H9 (cell line): Measurements from ENCODE around the gene FYCO1. TPM values are rescaled to one million over a fixed set of nuclear protein-coding genes. Genes with fewer than 3 reads are reported as not detected.

ENCODE experiments used
- DNase-seq: peaks from one replicate; pipeline ENCODE4 v3.0.0-alpha.2; 2017
- H2AFZ ChIP-seq: one replicate; pipeline ENCODE4 v1.6.1; 2013; ENCODE audit warnings: mild to moderate bottlenecking, low read length, control low read depth, moderate library complexity
- H2AK5ac ChIP-seq: 2 replicates; pipeline ENCODE4 v1.6.1; 2013; ENCODE audit warnings: low read length, control low read depth, mixed read lengths; ENCODE audit not compliant: insufficient read length
- H2BK120ac ChIP-seq: one replicate; pipeline ENCODE4 v1.6.1; 2013; ENCODE audit warnings: low read depth, mild to moderate bottlenecking, low read length, control low read depth, inconsistent platforms; ENCODE audit not compliant: poor library complexity, severe bottlenecking
- H2BK12ac ChIP-seq: 2 replicates; pipeline ENCODE4 v1.6.1; 2013; ENCODE audit warnings: low read length, control low read depth, mixed read lengths, low read depth; ENCODE audit not compliant: insufficient read length
- H2BK15ac ChIP-seq: 2 replicates; pipeline ENCODE4 v1.6.1; 2013; ENCODE audit warnings: low read depth, low read length, control low read depth
- H2BK20ac ChIP-seq: one replicate; pipeline ENCODE4 v1.6.1; 2013; ENCODE audit warnings: low read depth, mild to moderate bottlenecking, low read length, control low read depth, inconsistent platforms; ENCODE audit not compliant: poor library complexity, severe bottlenecking
- H2BK5ac ChIP-seq: 2 replicates; pipeline ENCODE4 v1.6.1; 2013; ENCODE audit warnings: low read length, control low read depth, mixed read lengths; ENCODE audit not compliant: insufficient read length
- H3K14ac ChIP-seq: 2 replicates; pipeline ENCODE4 v1.6.1; 2013; ENCODE audit warnings: low read length, control low read depth; ENCODE audit not compliant: insufficient read depth
- H3K18ac ChIP-seq: 2 replicates; pipeline ENCODE4 v1.6.1; 2013; ENCODE audit warnings: low read depth, mild to moderate bottlenecking, mixed read lengths, low read length, control low read depth; ENCODE audit not compliant: insufficient read length
- H3K23ac ChIP-seq: 2 replicates; pipeline ENCODE4 v1.6.1; 2013; ENCODE audit warnings: low read length, control low read depth, mixed read lengths, low read depth; ENCODE audit not compliant: insufficient read length
- H3K23me2 ChIP-seq: 2 replicates; pipeline ENCODE4 v1.6.1; 2013; ENCODE audit warnings: low read depth, mild to moderate bottlenecking, mixed read lengths, low read length, control low read depth; ENCODE audit not compliant: insufficient read length, poor library complexity, severe bottlenecking
- H3K27ac ChIP-seq: 2 replicates; pipeline ENCODE4 v1.5.1; 2013; ENCODE audit warnings: low read length, control low read depth, mixed read lengths, low read depth; ENCODE audit not compliant: insufficient read length
- H3K27me3 ChIP-seq: 2 replicates; pipeline ENCODE4 v1.6.1; 2013; ENCODE audit warnings: low read length, control low read depth, inconsistent platforms; ENCODE audit not compliant: insufficient read depth
- H3K4ac ChIP-seq: 2 replicates; pipeline ENCODE4 v1.6.1; 2013; ENCODE audit warnings: low read depth, mild to moderate bottlenecking, control low read depth, inconsistent platforms, low read length, moderate library complexity
- H3K4me1 ChIP-seq: 2 replicates; pipeline ENCODE4 v1.6.1; 2013; ENCODE audit warnings: low read length, control low read depth, inconsistent platforms; ENCODE audit not compliant: insufficient read depth
- H3K4me2 ChIP-seq: 2 replicates; pipeline ENCODE4 v1.6.1; 2013; ENCODE audit warnings: low read length, control low read depth, mixed read lengths; ENCODE audit not compliant: insufficient read length, insufficient read depth
- H3K56ac ChIP-seq: 2 replicates; pipeline ENCODE4 v1.6.1; 2013; ENCODE audit warnings: low read depth, mild to moderate bottlenecking, mixed read lengths, low read length, control low read depth; ENCODE audit not compliant: insufficient read length
- H3K79me1 ChIP-seq: 2 replicates; pipeline ENCODE4 v1.6.1; 2013; ENCODE audit warnings: low read depth, mild to moderate bottlenecking, moderate library complexity, low read length, control low read depth, inconsistent platforms; ENCODE audit not compliant: insufficient read depth, poor library complexity, severe bottlenecking
- H3K79me2 ChIP-seq: 2 replicates; pipeline ENCODE4 v1.6.1; 2013; ENCODE audit warnings: low read length, control low read depth, inconsistent platforms; ENCODE audit not compliant: insufficient read depth
- H3K9ac ChIP-seq: 2 replicates; pipeline ENCODE4 v1.6.1; 2013; ENCODE audit warnings: low read length, control low read depth, mixed read lengths; ENCODE audit not compliant: insufficient read length; ENCODE audit errors: extremely low read depth
- H3K9me3 ChIP-seq: one replicate; pipeline ENCODE4 v1.6.1; 2013; ENCODE audit warnings: low read depth, low read length, inconsistent platforms; ENCODE audit not compliant: control insufficient read depth
- H3T11ph ChIP-seq: one replicate; pipeline ENCODE4 v1.6.1; 2013; ENCODE audit warnings: mild to moderate bottlenecking, low read length, control low read depth, inconsistent platforms
- H4K20me1 ChIP-seq: one replicate; pipeline ENCODE4 v1.6.1; 2013; ENCODE audit not compliant: control insufficient read depth, insufficient read length, insufficient read depth
- H4K5ac ChIP-seq: 2 replicates; pipeline ENCODE4 v1.6.1; 2013; ENCODE audit warnings: low read depth, mild to moderate bottlenecking, mixed read lengths, low read length, control low read depth; ENCODE audit not compliant: insufficient read length
- H4K8ac ChIP-seq: replicated peaks from 2 replicates; pipeline ENCODE4 v1.6.1; 2013; ENCODE audit warnings: low read length, control low read depth, mixed read lengths, low read depth; ENCODE audit not compliant: insufficient read length
- H4K91ac ChIP-seq: 2 replicates; pipeline ENCODE4 v1.6.1; 2013; ENCODE audit warnings: low read depth, mild to moderate bottlenecking, moderate library complexity, mixed read lengths, low read length, control low read depth; ENCODE audit not compliant: insufficient read length
- H3K27ac Mint-ChIP-seq, 3 experiments: 2 replicates in 2 of 3; 3 replicates in 1 of 3; pipeline ENCODE4 v1.8.0; 2020 to 2021; ENCODE audit warnings: mixed read lengths in 3 of 3, mild to moderate bottlenecking in 1 of 3, moderate library complexity in 1 of 3
- H3K27me3 Mint-ChIP-seq: 2 replicates; pipeline ENCODE4 v1.8.0; 2021; ENCODE audit warnings: low read depth, mild to moderate bottlenecking, moderate library complexity, mixed read lengths
- H3K36me3 Mint-ChIP-seq, 3 experiments: 2 replicates in 2 of 3; 3 replicates in 1 of 3; pipeline ENCODE4 v1.8.0; 2020 to 2021; ENCODE audit warnings: low read depth in 3 of 3, mixed read lengths in 3 of 3; ENCODE audit not compliant: insufficient read depth in 1 of 3
- H3K4me1 Mint-ChIP-seq, 2 experiments: 2 replicates each; pipeline ENCODE4 v1.8.0; 2020; ENCODE audit warnings: mixed read lengths in 2 of 2
- H3K4me3 Mint-ChIP-seq, 2 experiments: 2 replicates in 1 of 2; 3 replicates in 1 of 2; pipeline ENCODE4 v1.8.0; 2020 to 2021; ENCODE audit warnings: mild to moderate bottlenecking in 2 of 2, mixed read lengths in 2 of 2, moderate library complexity in 1 of 2
- H3K9me3 Mint-ChIP-seq, 2 experiments: 2 replicates in 1 of 2; 3 replicates in 1 of 2; pipeline ENCODE4 v1.8.0; 2020; ENCODE audit warnings: mild to moderate bottlenecking in 2 of 2, mixed read lengths in 2 of 2, moderate library complexity in 1 of 2
- CTCF ChIP-seq: fragments of 200-600 bp; sonication (generic); conservative IDR thresholded peaks from 3 replicates; pipeline ENCODE4 v1.8.0; 2021; ENCODE audit warnings: antibody characterized with exemption, mild to moderate bottlenecking
- whole genome bisulfite sequencing: extraction: QIAGEN DNeasy Blood & Tissue Kit; methylation state at CpG from one replicate; pipeline ENCODE4 v1.1.7; 2013; ENCODE audit warnings: missing lambda C conversion rate, low lambda C conversion rate, mixed read lengths; ENCODE audit not compliant: insufficient read length; ENCODE audit errors: extremely low coverage; 5-methylcytosine and 5-hydroxymethylcytosine counted together
- total RNA-seq: library from RNA; stranded (reverse); gene quantifications from 2 replicates; pipeline ENCODE4 v1.2.1, GENCODE V29; 2021

Gene FYCO1
- total RNA-seq, 1 experiment from 2014 or later: 10.4 TPM

GRCh38 chr3:45874677-45875346, 120.8 kb downstream of the FYCO1 start:
- no peak overlapping the region for H3K14ac ChIP-seq
- H3K4me1 ChIP-seq: no peaks in the 10 kb centered on the region
- no peak overlapping the region for H3K4me3 Mint-ChIP-seq
- no peak overlapping the region for H3K9ac ChIP-seq
- H3K27ac ChIP-seq: no peak overlapping the region
- no peak for TF ChIP-seq CTCF
- H4K5ac ChIP-seq: no peak overlapping the region
- H3K9me3 Mint-ChIP-seq: no peaks in the 10 kb centered on the region
- no peak overlapping the region for H3T11ph ChIP-seq
- H2AFZ ChIP-seq: no peak overlapping the region
- WGBS: no CpG with 5 or more reads among the region's 5 CpGs
- no peak overlapping the region for H3K4me2 ChIP-seq
- no peak overlapping the region for H3K18ac ChIP-seq
- no peak overlapping the region for H2BK12ac ChIP-seq
- no peak overlapping the region for H2BK120ac ChIP-seq
- peaks cover 14 to 16% of the 10 kb centered on the region in 2 experiments for H3K4me1 Mint-ChIP-seq
- no peak overlapping the region for H2BK5ac ChIP-seq
- no peak for DNase-seq
- H3K4ac ChIP-seq: no peak overlapping the region
- no peaks in the 10 kb centered on the region for H4K20me1 ChIP-seq
- H3K36me3 Mint-ChIP-seq: no peaks in the 10 kb centered on the region
- H3K56ac ChIP-seq: no peak overlapping the region
- no peaks in the 10 kb centered on the region for H3K27me3 ChIP-seq
- no peak overlapping the region for H4K91ac ChIP-seq
- H2BK15ac ChIP-seq: no peak overlapping the region
- H3K27me3 Mint-ChIP-seq: peaks cover 3% of the 10 kb centered on the region
- no peak overlapping the region for H3K27ac Mint-ChIP-seq
- H4K8ac ChIP-seq: no peak overlapping the region
- no peaks in the 10 kb centered on the region for H3K79me2 ChIP-seq
- no peak overlapping the region for H2AK5ac ChIP-seq
- no peak overlapping the region for H3K23ac ChIP-seq
- H3K79me1 ChIP-seq: no peaks in the 10 kb centered on the region
- H2BK20ac ChIP-seq: no peak overlapping the region
- H3K23me2 ChIP-seq: no peaks in the 10 kb centered on the region
- H3K9me3 ChIP-seq: no peaks in the 10 kb centered on the region
